LHCN-M2 (cell line): ENCODE measurements around the gene MACROH2A1. TPM values are rescaled to one million over a fixed set of nuclear protein-coding genes. Genes with fewer than 3 reads are reported as not detected.

Experiments used
- DNase-seq: peaks from one replicate; pipeline ENCODE4 v3.0.0-alpha.2; 2012; ENCODE audit warnings: low read depth
- total RNA-seq: library from RNA; depleted of rRNA; stranded (reverse); fragments of >200 nt; gene quantifications from 2 replicates; pipeline ENCODE4 v1.2.3, GENCODE V29; 2014; rRNA removed

MACROH2A1 gene
- total RNA-seq, 1 experiment from 2014 or later = 175 TPM

DNA sequence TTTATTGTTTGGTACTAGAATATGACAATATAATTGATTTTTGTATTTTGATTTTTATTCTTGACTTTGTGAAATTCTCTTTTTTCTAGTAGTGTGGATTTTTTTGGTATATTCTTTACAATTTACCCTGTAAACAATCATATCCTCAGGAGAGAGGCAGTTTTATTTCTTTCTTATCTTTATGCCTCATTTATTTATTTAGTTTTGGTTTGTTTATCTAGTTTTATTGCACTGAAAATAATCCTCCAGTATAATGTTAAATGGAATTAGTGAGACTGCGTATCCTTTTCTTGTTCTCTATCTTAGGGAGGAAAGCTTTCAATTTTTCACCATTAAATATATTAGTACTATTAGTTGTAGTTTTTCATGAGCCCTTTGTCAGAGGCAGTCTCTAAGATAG lies 109.4 kb downstream of the MACROH2A1 start:
- DNase-seq = no peak

DNA sequence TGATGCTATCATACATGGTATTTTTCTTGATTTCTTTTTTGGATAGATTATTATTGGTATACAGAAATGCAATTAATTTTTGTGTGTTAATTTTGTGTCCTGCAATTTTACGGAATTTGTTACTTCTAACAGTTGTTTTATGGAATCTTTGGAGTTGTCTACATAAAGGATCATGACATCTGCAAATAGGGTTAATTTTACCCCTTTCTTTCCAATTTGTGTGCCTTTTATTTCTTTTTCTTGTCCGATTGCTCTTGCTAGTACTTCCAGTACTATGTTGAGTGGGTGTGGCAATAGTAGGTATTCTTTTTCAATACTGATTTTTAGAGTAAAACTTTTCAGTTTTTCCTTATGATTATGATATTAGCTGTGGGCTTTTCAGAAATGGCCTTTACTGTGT lies 111.5 kb downstream of the MACROH2A1 start:
- DNase-seq = no peak

Other genes starting within 250 kb of the MACROH2A1 start
- not detected in 2 replicates for gene DCANP1, start 48.1 kb upstream of the MACROH2A1 start, total RNA-seq
- not detected in 2 replicates for gene TIFAB, start 53.1 kb upstream of the MACROH2A1 start, total RNA-seq
- gene NEUROG1, start 136.7 kb upstream of the MACROH2A1 start, total RNA-seq = not detected in 2 replicates
- gene CXCL14, start 179.8 kb upstream of the MACROH2A1 start, total RNA-seq = not detected in 2 replicates